ENCODE measurements around the gene RRP12. TPM values are rescaled to one million over a fixed set of nuclear protein-coding genes. Genes with fewer than 3 reads are reported as not detected.

The RRP12 gene
- total and polyA plus RNA-seq, 2 donors (not counting 3 experiments of a cell fraction or from before 2014, with no cell fraction given), result 13.6 to 35.8 TPM

GRCh38 chr10:97380516-97380915 is 20.6 kb downstream of the RRP12 start:
- TF ChIP-seq CTCF (IDR thresholded peaks at IDR 0.05; ENCODE audit: extremely low read depth in 1 of 2, insufficient read depth in 1 of 2, low read depth in 1 of 2, low read length in 2 of 2) (no peak), FOS (IDR thresholded peaks at IDR 0.05; ENCODE audit: borderline replicate concordance, insufficient read depth, low read length) (no peak), MAX (IDR thresholded peaks at IDR 0.05; ENCODE audit: insufficient read depth, insufficient read length) (no peak), POLR2A (IDR thresholded peaks at IDR 0.05; ENCODE audit: low read depth, low read length) (no peak), MYC (IDR thresholded peaks at IDR 0.05; ENCODE audit: low read depth, low read length) (no peak), POLR2AphosphoS5 (IDR thresholded peaks at IDR 0.05; ENCODE audit: insufficient read depth, low read depth, low read length) (no peak), GATA2 (IDR thresholded peaks at IDR 0.05; ENCODE audit: insufficient read depth, insufficient read length, low read depth, low read length) (no peak), EZH2 (IDR thresholded peaks at IDR 0.05; ENCODE audit: borderline replicate concordance, low read depth, low read length, severe bottlenecking) (no peak), JUN (IDR thresholded peaks at IDR 0.05; ENCODE audit: borderline replicate concordance, insufficient read depth, insufficient read length, low read depth) (no peak)
- peaks cover 4 to 14% of the 10 kb centered on the region in 2 experiments for H3K36me3 ChIP-seq (ENCODE audit: control insufficient read depth in 2 of 2, extremely low read depth in 1 of 2, insufficient read depth in 2 of 2, low read length in 2 of 2)
- no peak overlapping the region for H3K4me2 ChIP-seq (ENCODE audit: insufficient read depth, low read length)
- DNase-seq (ENCODE audit: low read depth, low spot score) (no peak), FAIRE-seq (no peak)
- H3K27me3 ChIP-seq (ENCODE audit: control insufficient read depth in 2 of 2, insufficient read depth in 2 of 2, low read length in 2 of 2), result no peaks in the 10 kb centered on the region
- no peaks in the 10 kb centered on the region for H3K9me1 ChIP-seq (replicated peaks; ENCODE audit: control insufficient read depth, extremely low read depth, insufficient read depth, low read length)
- CTCF ChIA-PET, result no interaction called here
- H3K9ac ChIP-seq (replicated peaks; ENCODE audit: extremely low read depth, insufficient read depth, low read length), result no peak overlapping the region
- H3K27ac ChIP-seq (ENCODE audit: insufficient read depth, low read depth, low read length), result no peak overlapping the region
- POLR2A ChIA-PET, result no interaction called here
- H3K9me3 ChIP-seq (replicated peaks; ENCODE audit: control insufficient read depth, insufficient read depth, low read length), result no peaks in the 10 kb centered on the region
- dilution Hi-C loops (cut with MboI; ENCODE audit: extremely low pct_ligation_motif_present, low sequenced_read_pairs), result no loop called here
- no peak overlapping the region for H3K4me3 ChIP-seq (replicated peaks in 1 of 3; ENCODE audit: insufficient read depth in 1 of 3, low read depth in 1 of 3, low read length in 3 of 3)
- intact Hi-C loops (cut with micrococcal nuclease), result no loop called here
- no peaks in the 10 kb centered on the region for H4K20me1 ChIP-seq (replicated peaks; ENCODE audit: control insufficient read depth, extremely low read depth, insufficient read depth, low read length)
- no peaks in the 10 kb centered on the region for H3K79me2 ChIP-seq (ENCODE audit: control insufficient read depth, insufficient read depth, low read length)
- H2AFZ ChIP-seq (ENCODE audit: low read depth, low read length), result no peak overlapping the region
- no peaks in the 10 kb centered on the region for H3K4me1 ChIP-seq (ENCODE audit: control insufficient read depth, extremely low read depth, insufficient read depth, low read length)
- no TSS peak for BruUV-seq (replicated peaks)

Data from endothelial cell of umbilical vein (primary cell).